DOHH2 (cell line): ENCODE data around the gene TAAR2.

ENCODE experiments used
- H3F3A ChIP-seq: fragments of 200-600 bp; sonication (generic), shearing (Covaris generic); 2 replicates; pipeline ENCODE4 v1.6.0; 2016; ENCODE audit warnings: antibody characterized with exemption, mild to moderate bottlenecking; ENCODE audit not compliant: control insufficient read depth, insufficient read depth
- H3K27ac ChIP-seq: fragments of 200-600 bp; sonication (generic); 2 replicates; pipeline ENCODE4 v1.5.1; 2014; ENCODE audit warnings: low read depth, mild to moderate bottlenecking, low read length, moderate library complexity
- H3K27me3 ChIP-seq: fragments of 200-600 bp; sonication (generic); 2 replicates; pipeline ENCODE4 v1.6.1; 2014; ENCODE audit warnings: mild to moderate bottlenecking, low read length, mixed read lengths; ENCODE audit not compliant: control insufficient read depth
- H3K36me3 ChIP-seq: fragments of 200-600 bp; sonication (generic); 2 replicates; pipeline ENCODE4 v1.6.1; 2014; ENCODE audit warnings: mild to moderate bottlenecking, low read length, moderate library complexity, mixed read lengths; ENCODE audit not compliant: control insufficient read depth
- H3K4me1 ChIP-seq: fragments of 200-600 bp; sonication (generic); 2 replicates; pipeline ENCODE4 v1.6.1; 2014; ENCODE audit warnings: mild to moderate bottlenecking, low read length, mixed read lengths; ENCODE audit not compliant: control insufficient read depth
- H3K4me2 ChIP-seq: fragments of 200-600 bp; sonication (generic); 2 replicates; pipeline ENCODE4 v1.6.0; 2014; ENCODE audit warnings: mild to moderate bottlenecking, low read length, moderate library complexity
- H3K4me3 ChIP-seq: fragments of 200-600 bp; sonication (generic); 2 replicates; pipeline ENCODE4 v1.5.1; 2014; ENCODE audit warnings: mild to moderate bottlenecking, low read length, mixed read lengths
- H3K79me2 ChIP-seq: fragments of 200-600 bp; sonication (generic); 2 replicates; pipeline ENCODE4 v1.6.1; 2014; ENCODE audit warnings: mild to moderate bottlenecking, low read length, mixed read lengths; ENCODE audit not compliant: control insufficient read depth
- H3K9me2 ChIP-seq: fragments of 200-600 bp; sonication (generic); replicated peaks from 2 replicates; pipeline ENCODE4 v1.6.1; 2014; ENCODE audit warnings: mild to moderate bottlenecking, low read length, mixed read lengths; ENCODE audit not compliant: control insufficient read depth
- H3K9me3 ChIP-seq: fragments of 200-600 bp; sonication (generic); 2 replicates; pipeline ENCODE4 v1.6.1; 2014; ENCODE audit warnings: antibody characterized with exemption, low read length, mixed read lengths; ENCODE audit not compliant: control insufficient read depth, insufficient read depth
- H4K20me1 ChIP-seq: fragments of 200-600 bp; sonication (generic); 2 replicates; pipeline ENCODE4 v1.6.0; 2014; ENCODE audit warnings: low read depth, mild to moderate bottlenecking, antibody characterized with exemption, low read length, moderate library complexity; ENCODE audit not compliant: control insufficient read depth, insufficient read depth
- CTCF ChIP-seq: fragments of 200-600 bp; sonication (generic); IDR thresholded peaks from one replicate; pipeline ENCODE4 v1.5.1; 2014; ENCODE audit warnings: antibody characterized with exemption, mild to moderate bottlenecking, low read depth, low read length; ENCODE audit not compliant: poor library complexity, severe bottlenecking
- EZH2phosphoT487 ChIP-seq: fragments of 200-600 bp; sonication (generic); IDR thresholded peaks from 2 replicates; pipeline ENCODE4 v1.6.1; 2017; ENCODE audit warnings: borderline replicate concordance, mild to moderate bottlenecking, antibody characterized with exemption, low read length, moderate library complexity, mixed read lengths

TAAR2 gene

DNA sequence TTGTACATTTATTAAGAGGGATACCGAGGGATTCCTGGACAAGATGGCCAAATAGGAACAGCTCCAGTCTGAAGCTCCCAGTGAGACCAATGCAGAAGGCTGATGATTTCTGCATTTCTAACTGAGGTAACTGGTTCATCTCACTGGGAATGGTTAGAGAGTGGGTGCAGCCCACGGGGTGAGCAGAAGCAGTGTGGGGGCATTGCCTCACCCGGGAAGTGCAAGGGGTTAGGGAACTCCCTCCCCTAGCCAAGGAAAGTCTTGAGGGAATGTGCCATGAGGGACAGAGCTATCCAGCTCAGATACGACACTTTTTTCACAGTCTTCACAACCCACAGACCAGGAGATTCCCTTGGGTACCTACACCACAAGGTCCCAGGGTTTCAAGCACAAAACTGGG is 10.7 kb upstream of the TAAR2 start:
- no peaks in the 10 kb centered on the region; the same call in 1 of the 2 replicates for H3K9me3 ChIP-seq
- no peaks in the 10 kb centered on the region for H3K9me2 ChIP-seq
- no peaks in the 10 kb centered on the region for H3K36me3 ChIP-seq
- TF ChIP-seq CTCF (no peak), EZH2phosphoT487 (no peak)
- H4K20me1 ChIP-seq, result no peaks in the 10 kb centered on the region
- H3K27me3 ChIP-seq, result no peaks in the 10 kb centered on the region
- no peaks in the 10 kb centered on the region for H3F3A ChIP-seq
- peaks cover 28% of the 10 kb centered on the region for H3K4me1 ChIP-seq
- H3K4me2 ChIP-seq, result no peak overlapping the region
- H3K4me3 ChIP-seq, result no peak overlapping the region
- no peaks in the 10 kb centered on the region for H3K79me2 ChIP-seq
- H3K27ac ChIP-seq, result no peak overlapping the region

DNA sequence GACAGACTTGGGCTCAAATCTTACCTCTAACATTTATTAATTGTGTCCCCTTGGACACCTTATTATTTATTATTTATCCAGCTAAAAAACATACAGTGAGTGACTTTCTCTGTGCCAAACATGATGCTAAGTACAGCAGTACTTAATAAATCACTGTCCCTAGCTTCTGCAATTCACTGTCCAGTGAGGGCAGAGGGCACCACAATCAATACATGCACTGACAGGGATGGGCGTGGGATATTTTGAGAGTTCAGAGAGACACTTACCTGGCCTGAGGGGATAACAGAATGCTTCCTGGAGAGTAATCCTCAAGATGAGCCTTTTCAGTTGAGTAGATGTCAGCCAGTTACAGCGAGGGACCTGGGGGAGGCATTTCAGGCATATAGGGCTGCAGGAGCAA is 9.3 kb upstream of the TAAR2 start:
- H4K20me1 ChIP-seq, result no peaks in the 10 kb centered on the region
- no peak overlapping the region for H3K4me3 ChIP-seq
- no peak overlapping the region for H3K4me2 ChIP-seq
- H3K36me3 ChIP-seq, result no peaks in the 10 kb centered on the region
- H3K4me1 ChIP-seq, result peaks cover 15% of the 10 kb centered on the region
- H3K27ac ChIP-seq, result no peak overlapping the region
- H3K9me2 ChIP-seq, result no peaks in the 10 kb centered on the region
- no peaks in the 10 kb centered on the region for H3K27me3 ChIP-seq
- no peaks in the 10 kb centered on the region for H3K79me2 ChIP-seq
- TF ChIP-seq EZH2phosphoT487, result no peak
- TF ChIP-seq CTCF, result no peak
- H3K9me3 ChIP-seq, result no peaks in the 10 kb centered on the region
- no peaks in the 10 kb centered on the region for H3F3A ChIP-seq

- H3K9me2 ChIP-seq, result no peaks in the 10 kb centered on the region
- H3K27me3 ChIP-seq, result no peaks in the 10 kb centered on the region
- no peaks in the 10 kb centered on the region for H3K9me3 ChIP-seq
- no peak overlapping the region for H3K4me3 ChIP-seq
- H3F3A ChIP-seq, result no peaks in the 10 kb centered on the region
- no peaks in the 10 kb centered on the region for H4K20me1 ChIP-seq
- H3K79me2 ChIP-seq, result no peaks in the 10 kb centered on the region
- no peak overlapping the region for H3K27ac ChIP-seq
- TF ChIP-seq EZH2phosphoT487 (no peak), CTCF (no peak)
- H3K36me3 ChIP-seq, result no peaks in the 10 kb centered on the region
- H3K4me2 ChIP-seq, result no peak overlapping the region
- H3K4me1 ChIP-seq, result no peaks in the 10 kb centered on the region
These were observed 799 bp downstream of the TAAR2 start for GRCh38 chr6:132623106-132623845.
